Hepatocyte (in vitro differentiated cells): Measurements from ENCODE around the gene PKNOX2. TPM values are rescaled to one million over a fixed set of nuclear protein-coding genes. Genes with fewer than 3 reads are reported as not detected.
A peak's percentile ranks its signal among the peaks of the same experiment; 100 is the strongest.

Experiments
- DNase-seq: peaks from one replicate; pipeline ENCODE4 v3.0.0-alpha.2; 2016; ENCODE audit warnings: low spot score
- H2AFZ ChIP-seq: fragments of 200-600 bp; sonication (generic); 2 replicates; pipeline ENCODE4 v1.6.0; 2016; ENCODE audit warnings: antibody characterized with exemption, mild to moderate bottlenecking
- H3K27ac ChIP-seq: fragments of 200-600 bp; sonication (generic); 2 replicates; pipeline ENCODE4 v1.5.1; 2016; ENCODE audit warnings: mild to moderate bottlenecking
- H3K27me3 ChIP-seq: fragments of 200-600 bp; sonication (generic); 2 replicates; pipeline ENCODE4 v1.6.1; 2016
- H3K36me3 ChIP-seq: fragments of 200-600 bp; sonication (generic); replicated peaks from 2 replicates; pipeline ENCODE4 v1.5.1; 2016; ENCODE audit warnings: low read depth; ENCODE audit not compliant: insufficient read depth
- H3K4me1 ChIP-seq: fragments of 200-600 bp; sonication (generic); 2 replicates; pipeline ENCODE4 v1.5.1; 2016; ENCODE audit warnings: mild to moderate bottlenecking, moderate library complexity; ENCODE audit not compliant: insufficient read depth
- H3K4me2 ChIP-seq: fragments of 200-600 bp; sonication (generic); 2 replicates; pipeline ENCODE4 v1.6.0; 2016
- H3K4me3 ChIP-seq: fragments of 200-600 bp; sonication (generic); 2 replicates; pipeline ENCODE4 v1.5.1; 2016; ENCODE audit warnings: mild to moderate bottlenecking
- H3K79me2 ChIP-seq: fragments of 200-600 bp; sonication (generic); 2 replicates; pipeline ENCODE4 v1.6.0; 2017; ENCODE audit warnings: mild to moderate bottlenecking
- H3K9me2 ChIP-seq: fragments of 200-600 bp; sonication (generic); replicated peaks from 2 replicates; pipeline ENCODE4 v1.6.0; 2017; ENCODE audit warnings: mild to moderate bottlenecking; ENCODE audit not compliant: insufficient read depth
- H3K9me3 ChIP-seq: fragments of 200-600 bp; sonication (generic); 2 replicates; pipeline ENCODE4 v1.5.1; 2016; ENCODE audit warnings: low read depth, mild to moderate bottlenecking
- H4K20me1 ChIP-seq: fragments of 200-600 bp; sonication (generic); 2 replicates; pipeline ENCODE4 v1.6.0; 2016; ENCODE audit warnings: mild to moderate bottlenecking; ENCODE audit not compliant: insufficient read depth, poor library complexity, severe bottlenecking
- CTCF ChIP-seq: fragments of 200-600 bp; sonication (generic); IDR thresholded peaks from 2 replicates; pipeline ENCODE4 v1.5.1; 2016; ENCODE audit warnings: antibody characterized with exemption, mild to moderate bottlenecking; ENCODE audit not compliant: poor library complexity
- EZH2 ChIP-seq: fragments of 200-600 bp; sonication (generic); IDR thresholded peaks from 2 replicates; pipeline ENCODE4 v1.6.1; 2016; ENCODE audit warnings: antibody characterized with exemption, mild to moderate bottlenecking, borderline replicate concordance
- EZH2phosphoT487 ChIP-seq: fragments of 200-600 bp; sonication (generic); IDR thresholded peaks from one replicate; pipeline ENCODE4 v1.6.1; 2018; ENCODE audit warnings: antibody characterized with exemption, mild to moderate bottlenecking, low read depth, moderate library complexity; ENCODE audit not compliant: unreplicated experiment, severe bottlenecking
- WGBS: methylation state at CpG from one replicate; pipeline ENCODE4 v1.1.6; 2016; ENCODE audit warnings: low lambda C conversion rate; ENCODE audit errors: missing lambda C conversion rate; 5-methylcytosine and 5-hydroxymethylcytosine counted together
- polyA plus RNA-seq: library from polyadenylated mRNA; unstranded; fragments of >200 nt; fragmentation: Nextera tagmentation; extraction: Ambion mirVana; gene quantifications from 2 replicates; pipeline ENCODE4 v1.2.1, GENCODE V29; 2016
- total RNA-seq: library from RNA; depleted of rRNA; stranded (reverse); fragments of >200 nt; gene quantifications from 2 replicates; pipeline ENCODE4 v1.2.3, GENCODE V29; 2014

The PKNOX2 gene
- total and polyA plus RNA-seq, 2 experiments from 2014 or later: 3.0 to 3.1 TPM

GRCh38 chr11:125338886-125339811 lies 174.6 kb downstream of the PKNOX2 start:
- H3K4me1 ChIP-seq: peaks cover 47% of the 10 kb centered on the region
- no peaks in the 10 kb centered on the region for H3K36me3 ChIP-seq
- no peak overlapping the region for H2AFZ ChIP-seq
- WGBS: 59% methylated on average over 17 of the region's 17 CpGs
- peak overlapping the region; percentile 47 for H3K4me2 ChIP-seq
- H3K4me3 ChIP-seq: no peak overlapping the region
- peak overlapping the region; percentile 76 for H3K27ac ChIP-seq
- H3K9me3 ChIP-seq: no peaks in the 10 kb centered on the region
- peak; percentile 50 for DNase-seq
- H3K27me3 ChIP-seq: no peaks in the 10 kb centered on the region
- no peaks in the 10 kb centered on the region for H3K79me2 ChIP-seq
- no peaks in the 10 kb centered on the region for H4K20me1 ChIP-seq
- TF ChIP-seq CTCF: no peak
- no peak for TF ChIP-seq EZH2
- TF ChIP-seq EZH2phosphoT487: no peak
- no peaks in the 10 kb centered on the region for H3K9me2 ChIP-seq

- 94% methylated on average over 13 of the region's 13 CpGs for WGBS
- Histone ChIP-seq H3K79me2 (no peaks in the 10 kb centered on the region), H3K27me3 (no peaks in the 10 kb centered on the region), H3K4me2 (no peak overlapping the region), H3K36me3 (no peaks in the 10 kb centered on the region), H3K4me3 (no peak overlapping the region), H3K27ac (no peak overlapping the region), H3K9me2 (no peaks in the 10 kb centered on the region), H2AFZ (no peak overlapping the region), H3K9me3 (no peaks in the 10 kb centered on the region), H4K20me1 (no peaks in the 10 kb centered on the region), H3K4me1 (peaks cover 42% of the 10 kb centered on the region)
- no peak for DNase-seq
- TF ChIP-seq EZH2 (no peak), EZH2phosphoT487 (no peak), CTCF (no peak)
Observed at GRCh38 chr11:125341676-125342075, 177.1 kb downstream of the PKNOX2 start.

GRCh38 chr11:125342281-125342930 lies 177.9 kb downstream of the PKNOX2 start:
- Histone ChIP-seq H2AFZ (no peak overlapping the region), H4K20me1 (no peaks in the 10 kb centered on the region), H3K36me3 (no peaks in the 10 kb centered on the region), H3K4me2 (peak overlapping the region; percentile 58), H3K4me3 (no peak overlapping the region), H3K27me3 (no peaks in the 10 kb centered on the region), H3K79me2 (no peaks in the 10 kb centered on the region), H3K9me3 (no peaks in the 10 kb centered on the region), H3K27ac (peak overlapping the region; percentile 73), H3K4me1 (peaks cover 42% of the 10 kb centered on the region), H3K9me2 (no peaks in the 10 kb centered on the region)
- WGBS: 53% methylated on average over 16 of the region's 16 CpGs
- no peak for TF ChIP-seq EZH2phosphoT487
- no peak for TF ChIP-seq EZH2
- no peak for TF ChIP-seq CTCF
- peak; percentile 43 for DNase-seq
